Spleen (tissue), 11 donors: Measurements from ENCODE around the gene DUS4L. TPM values are rescaled to one million over a fixed set of nuclear protein-coding genes. Genes with fewer than 3 reads are reported as not detected.

Experiments
- DNase-seq: peaks from one replicate; pipeline ENCODE4 v3.0.0-alpha.2; 2020
- H3K27ac ChIP-seq, 8 donors: fragments of 200-600 bp; sonication (generic) in 7 of 8; 1 replicate in 4 of 8; 2 replicates in 4 of 8; pipeline versions ENCODE4 v1.5.0 to v1.8.0; 2016 to 2021; ENCODE audit warnings: inconsistent platforms in 4 of 8, mild to moderate bottlenecking in 4 of 8, moderate library complexity in 1 of 8
- H3K27me3 ChIP-seq, 7 donors: fragments of 200-600 bp; sonication (generic) in 6 of 7; replicated peaks in 1 of 7; 1 replicate in 4 of 7; 2 replicates in 3 of 7; pipeline versions ENCODE4 v1.5.0 to v1.8.0; 2016 to 2021; ENCODE audit warnings: inconsistent platforms in 3 of 7, mild to moderate bottlenecking in 1 of 7
- H3K36me3 ChIP-seq, 6 donors: fragments of 200-600 bp; sonication (generic) in 5 of 6; 1 replicate in 4 of 6; 2 replicates in 2 of 6; pipeline versions ENCODE4 v1.5.0 to v1.8.0; 2016 to 2021; ENCODE audit warnings: inconsistent platforms in 2 of 6
- H3K4me1 ChIP-seq, 6 donors: fragments of 200-600 bp; sonication (generic) in 5 of 6; 1 replicate in 3 of 6; 2 replicates in 3 of 6; pipeline versions ENCODE4 v1.5.0 to v1.8.0; 2016 to 2021; ENCODE audit warnings: inconsistent platforms in 3 of 6
- H3K4me3 ChIP-seq, 8 donors: fragments of 200-600 bp; sonication (generic) in 7 of 8; 1 replicate in 4 of 8; 2 replicates in 4 of 8; pipeline versions ENCODE4 v1.5.0 to v1.8.0; 2016 to 2021; ENCODE audit warnings: inconsistent platforms in 4 of 8, mild to moderate bottlenecking in 4 of 8, moderate library complexity in 2 of 8
- H3K9me3 ChIP-seq, 8 donors: fragments of 200-600 bp; sonication (generic) in 7 of 8; 1 replicate in 4 of 8; 2 replicates in 4 of 8; pipeline versions ENCODE4 v1.5.0 to v1.8.0; 2016 to 2021; ENCODE audit warnings: inconsistent platforms in 4 of 8
- CTCF ChIP-seq, 11 experiments: fragments of 200-600 bp in 7 of 11; fragments of 450-650 bp in 4 of 11; sonication (generic) in 4 of 11; IDR thresholded peaks in 8 of 11; conservative IDR thresholded peaks in 3 of 11; 1 replicate in 7 of 11; 2 replicates in 4 of 11; pipeline versions ENCODE4 v1.4.0 to v1.8.0; 2016 to 2021; ENCODE audit warnings: antibody characterized with exemption in 11 of 11, inconsistent platforms in 4 of 11, mild to moderate bottlenecking in 1 of 11
- POLR2A ChIP-seq, 3 donors: fragments of 450-650 bp; IDR thresholded peaks; one replicate each; pipeline ENCODE4 v1.5.1; 2017; ENCODE audit warnings: antibody characterized with exemption in 3 of 3, mild to moderate bottlenecking in 1 of 3
- POLR2AphosphoS5 ChIP-seq, 3 donors: sonication (generic); formaldehyde crosslinking; IDR thresholded peaks; one replicate each; pipeline ENCODE4 v1.5.1; 2017; ENCODE audit warnings: antibody characterized with exemption in 3 of 3
- WGBS, 5 donors: extraction: QIAGEN DNeasy Blood & Tissue Kit in 3 of 5; methylation state at CpG; one replicate each; pipeline versions ENCODE4 v1.1.5 to v1.1.7; 2013 to 2018; 5-methylcytosine and 5-hydroxymethylcytosine counted together
- intact Hi-C: fragments of 100-400 bp; cut with DNase I; formaldehyde crosslinking; loops from one replicate; pipeline ENCODE4 v1.15.0; 2023; ENCODE audit warnings: low total_unique reads
- polyA plus RNA-seq, 3 donors: library from polyadenylated mRNA; stranded (reverse); fragments of 200-250 nt; gene quantifications; one replicate each; pipeline ENCODE4 v1.2.1, GENCODE V29; 2013
- total RNA-seq, 7 donors: library from RNA; depleted of rRNA in 3 of 7; stranded (reverse); fragments of >200 nt in 3 of 7; fragmentation: NEBNext Ultra II Directional in 4 of 7; extraction: Animal tissue kit (Norgen Biotek cat#: 25700) in 4 of 7; gene quantifications; one replicate each; pipeline versions ENCODE4 v1.1.0 to v1.2.1, GENCODE V29; 2016 to 2021
- donor health status: healthy with polysubstance abuse.
- donor health status: DM: no; HTN: no; CAD: no; lungs with moderate emphysema.
- donor health status: DM: no; HTN: no; CAD: no.
- donor health status: Bipolar disorder and iron deficiency.
- donor health status: healthy.
- donor health status: DM: no; HTN: no; CAD: no.
- donor health status: DM: yes; HTN: yes; CAD: no.

Gene DUS4L
- total and polyA plus RNA-seq, 10 donors, result 3.7 to 18.0 (median 7.0) TPM

DNA sequence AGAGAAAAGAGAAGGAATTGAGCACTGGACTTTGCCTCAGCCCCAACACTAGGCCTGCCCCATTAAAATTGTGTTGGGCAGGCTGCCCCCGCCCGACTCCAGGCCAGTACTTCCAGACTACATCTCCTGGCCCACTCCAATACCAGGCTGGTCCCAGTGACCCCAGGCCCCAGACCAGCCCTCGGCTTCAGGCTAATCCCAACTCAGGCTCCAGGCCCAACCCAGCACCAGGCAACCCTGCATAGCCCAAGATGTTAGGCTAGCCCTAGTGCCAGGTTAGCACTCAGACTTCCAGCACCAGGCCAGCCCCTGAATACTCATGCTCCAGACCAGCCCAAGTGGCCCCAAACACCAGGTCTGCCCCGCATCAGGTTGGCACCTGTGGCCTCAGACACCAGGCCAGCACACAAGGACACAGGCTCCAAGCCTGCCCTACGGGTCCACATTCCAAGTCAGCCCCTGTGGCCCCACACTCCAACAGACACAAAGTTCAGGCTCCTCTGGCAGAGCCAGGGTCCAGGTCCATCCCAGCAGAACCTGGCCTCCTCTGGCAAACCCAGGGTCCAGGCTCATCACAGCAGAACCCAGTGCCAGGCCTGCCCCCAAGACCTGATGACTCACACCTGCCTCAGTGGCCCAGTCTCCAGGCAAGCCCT lies 20.3 kb upstream of the DUS4L start:
- Histone ChIP-seq H3K9me3 (peaks cover 7 to 28% (median 24%) of the 10 kb centered on the region in 8 donors), H3K27me3 (no peaks in the 10 kb centered on the region), H3K4me3 (no peak overlapping the region), H3K27ac (no peak overlapping the region), H3K4me1 (no peaks in the 10 kb centered on the region), H3K36me3 (peaks cover 0 to 96% (median 40%) of the 10 kb centered on the region in 6 donors)
- WGBS, 5 donors, result 81 to 97% (median 91%) methylated on average over 3 to 5 of the region's 5 CpGs
- intact Hi-C loops, result no loop called here
- no peak for DNase-seq
- TF ChIP-seq POLR2A (IDR thresholded peaks at IDR 0.05), result no peak
- TF ChIP-seq POLR2AphosphoS5 (IDR thresholded peaks at IDR 0.05), result no peak
- TF ChIP-seq CTCF (IDR thresholded peaks at IDR 0.05 in 8 of 11, conservative IDR thresholded peaks at IDR 0.05 in 3 of 11), result no peak

- DNase-seq, result no peak
- WGBS, 5 donors, result 91 to 98% (median 95%) methylated on average over 4 of the region's 4 CpGs
- H3K9me3 ChIP-seq, result peaks cover 7 to 28% (median 24%) of the 10 kb centered on the region in 8 donors
- no peak overlapping the region for H3K27ac ChIP-seq
- H3K4me3 ChIP-seq, result no peak overlapping the region
- H3K27me3 ChIP-seq, result no peaks in the 10 kb centered on the region
- TF ChIP-seq POLR2A (IDR thresholded peaks at IDR 0.05) (no peak), POLR2AphosphoS5 (IDR thresholded peaks at IDR 0.05) (no peak), CTCF (IDR thresholded peaks at IDR 0.05 in 8 of 11, conservative IDR thresholded peaks at IDR 0.05 in 3 of 11) (no peak)
- H3K36me3 ChIP-seq, result peaks cover 0 to 88% (median 40%) of the 10 kb centered on the region in 6 donors
- intact Hi-C loops, result no loop called here
- H3K4me1 ChIP-seq, result no peaks in the 10 kb centered on the region
Observed at GRCh38 chr7:107544848-107545591, 18.8 kb upstream of the DUS4L start.

DNA sequence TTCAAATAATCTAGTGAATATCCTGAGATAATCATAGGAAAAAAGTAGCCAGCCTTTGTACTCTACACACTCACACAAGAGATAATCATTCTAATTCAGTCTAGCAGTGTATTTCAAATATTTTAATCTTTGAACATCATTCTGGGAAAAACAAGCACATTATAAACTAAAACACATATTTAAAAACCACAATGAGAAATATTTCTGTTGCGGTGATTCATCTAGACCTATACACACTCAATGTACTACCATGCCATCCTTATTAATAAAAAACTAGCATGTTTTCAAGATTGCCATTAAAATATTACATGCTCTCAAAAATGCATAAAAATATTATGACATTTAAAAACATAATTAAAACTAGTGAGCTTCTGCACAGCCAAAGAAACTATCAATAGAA lies 11.8 kb upstream of the DUS4L start:
- H3K36me3 ChIP-seq, result peaks cover 0 to 72% (median 40%) of the 10 kb centered on the region in 6 donors
- no peak overlapping the region for H3K4me3 ChIP-seq
- WGBS, 5 donors, result 96 to 100% (median 98%) methylated on average over 1 of the region's 1 CpG
- H3K27me3 ChIP-seq, result no peaks in the 10 kb centered on the region
- TF ChIP-seq CTCF (IDR thresholded peaks at IDR 0.05 in 8 of 11, conservative IDR thresholded peaks at IDR 0.05 in 3 of 11), result no peak
- TF ChIP-seq POLR2A (IDR thresholded peaks at IDR 0.05), result no peak
- TF ChIP-seq POLR2AphosphoS5 (IDR thresholded peaks at IDR 0.05), result no peak
- intact Hi-C loops, result no loop called here
- DNase-seq, result no peak
- H3K27ac ChIP-seq, result no peak overlapping the region
- H3K4me1 ChIP-seq, result peaks cover 0 to 15% (median 0%) of the 10 kb centered on the region in 6 donors
- peaks cover 0 to 2% (median 0%) of the 10 kb centered on the region in 8 donors for H3K9me3 ChIP-seq

- Histone ChIP-seq H3K27me3 (no peaks in the 10 kb centered on the region), H3K4me3 (no peak overlapping the region), H3K4me1 (peaks cover 0 to 42% (median 17%) of the 10 kb centered on the region in 6 donors), H3K36me3 (peaks cover 0 to 64% (median 34%) of the 10 kb centered on the region in 6 donors), H3K27ac (no peak overlapping the region), H3K9me3 (no peaks in the 10 kb centered on the region)
- TF ChIP-seq POLR2AphosphoS5 (IDR thresholded peaks at IDR 0.05) (no peak), POLR2A (IDR thresholded peaks at IDR 0.05) (no peak), CTCF (IDR thresholded peaks at IDR 0.05 in 8 of 11, conservative IDR thresholded peaks at IDR 0.05 in 3 of 11) (no peak)
- intact Hi-C loops, result no loop called here
- DNase-seq, result no peak
- 87 to 97% (median 94%) methylated on average over 3 of the region's 3 CpGs for WGBS, 5 donors
Observed at GRCh38 chr7:107555893-107556292, 7.9 kb upstream of the DUS4L start.
